Neuron (in vitro differentiated cells): ENCODE measurements around the gene NHSL2.

Experiments
- H2AFZ ChIP-seq: one replicate; pipeline ENCODE4 v1.6.1; 2013; ENCODE audit warnings: low read depth, mild to moderate bottlenecking, inconsistent platforms, low read length, moderate library complexity
- H3K27me3 ChIP-seq: one replicate; pipeline ENCODE4 v1.6.1; 2013; ENCODE audit warnings: low read length; ENCODE audit not compliant: insufficient read depth
- H3K36me3 ChIP-seq: one replicate; pipeline ENCODE4 v1.6.1; 2013; ENCODE audit warnings: low read length; ENCODE audit not compliant: insufficient read depth
- H3K4me1 ChIP-seq: one replicate; pipeline ENCODE4 v1.6.1; 2013; ENCODE audit warnings: low read length; ENCODE audit not compliant: insufficient read depth
- H3K4me3 ChIP-seq: 2 replicates; pipeline ENCODE4 v1.5.1; 2013; ENCODE audit warnings: mild to moderate bottlenecking, low read length, moderate library complexity
- H3K9me3 ChIP-seq: one replicate; pipeline ENCODE4 v1.6.1; 2013; ENCODE audit warnings: low read length

NHSL2 gene

DNA sequence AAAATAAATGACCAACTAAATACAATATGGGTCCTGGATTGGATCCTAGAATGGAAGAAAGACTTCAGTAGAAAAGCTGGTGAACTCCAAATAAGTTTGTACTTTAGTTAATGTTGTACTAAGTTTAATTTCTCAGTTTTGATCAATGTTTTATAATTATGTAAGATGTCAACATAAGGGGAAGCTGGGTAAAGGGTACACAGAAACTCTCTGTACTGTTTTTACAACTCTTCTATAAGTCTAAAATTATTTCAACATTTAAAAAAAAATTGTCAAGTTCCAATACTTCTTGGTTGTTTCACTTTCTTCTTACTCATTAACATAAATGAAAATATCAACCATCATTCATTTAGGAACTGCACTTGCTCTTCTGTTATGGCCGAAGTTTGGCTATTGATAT, 88.9 kb downstream of the NHSL2 start:
- no peak overlapping the region for H3K4me3 ChIP-seq

DNA sequence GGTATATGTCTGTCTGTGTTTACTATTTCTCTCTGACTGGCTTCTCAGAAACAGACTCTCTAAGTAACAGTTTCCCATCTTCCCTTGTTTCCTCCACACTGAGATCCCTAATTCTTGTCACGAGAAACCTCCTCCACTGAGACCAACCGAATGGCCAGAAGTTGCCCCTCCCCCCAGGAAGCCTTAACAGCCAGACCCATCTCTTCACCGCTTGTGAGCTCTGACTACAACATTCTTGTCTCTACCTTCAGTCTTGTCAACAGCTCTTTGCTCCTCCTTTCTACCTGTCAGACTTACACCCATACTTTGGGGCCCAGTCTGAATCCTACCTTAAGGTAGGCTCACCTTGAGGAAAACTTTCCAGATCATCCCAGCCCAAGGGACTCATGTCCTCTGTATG, 90.8 kb downstream of the NHSL2 start:
- Histone ChIP-seq H3K27me3 (no peaks in the 10 kb centered on the region), H3K9me3 (no peaks in the 10 kb centered on the region), H2AFZ (no peak overlapping the region)

More for the DNA sequence above, 88.9 kb downstream of the NHSL2 start:
- no peaks in the 10 kb centered on the region for H3K27me3 ChIP-seq
- H3K9me3 ChIP-seq, result no peaks in the 10 kb centered on the region
- peaks cover 8% of the 10 kb centered on the region for H3K4me1 ChIP-seq
- no peak overlapping the region for H2AFZ ChIP-seq
- H3K36me3 ChIP-seq, result no peaks in the 10 kb centered on the region

DNA sequence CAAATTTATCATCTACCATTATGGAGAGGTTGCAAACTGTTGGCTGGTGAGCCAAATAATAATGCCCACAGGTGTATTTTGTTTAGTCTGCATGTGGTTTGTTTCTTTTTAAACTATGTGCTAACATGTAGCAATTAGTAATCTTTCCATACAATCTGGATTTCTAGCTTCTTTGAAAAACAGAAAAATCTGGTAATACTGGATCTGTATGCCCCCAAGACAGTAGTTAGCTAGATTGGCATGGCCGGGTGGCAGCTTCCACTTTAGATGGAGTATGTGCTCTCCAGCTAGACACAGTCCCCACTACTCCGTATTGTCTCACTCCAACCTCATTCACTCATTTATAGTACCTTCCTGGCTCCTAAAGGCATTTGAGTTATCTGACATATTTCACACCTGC, 91.3 kb downstream of the NHSL2 start:
- no peaks in the 10 kb centered on the region for H3K36me3 ChIP-seq
- H3K9me3 ChIP-seq, result no peaks in the 10 kb centered on the region
- H2AFZ ChIP-seq, result no peak overlapping the region

More for the DNA sequence above, 90.8 kb downstream of the NHSL2 start:
- Histone ChIP-seq H3K4me1 (peaks cover 8% of the 10 kb centered on the region), H3K36me3 (no peaks in the 10 kb centered on the region), H3K4me3 (no peak overlapping the region)

DNA sequence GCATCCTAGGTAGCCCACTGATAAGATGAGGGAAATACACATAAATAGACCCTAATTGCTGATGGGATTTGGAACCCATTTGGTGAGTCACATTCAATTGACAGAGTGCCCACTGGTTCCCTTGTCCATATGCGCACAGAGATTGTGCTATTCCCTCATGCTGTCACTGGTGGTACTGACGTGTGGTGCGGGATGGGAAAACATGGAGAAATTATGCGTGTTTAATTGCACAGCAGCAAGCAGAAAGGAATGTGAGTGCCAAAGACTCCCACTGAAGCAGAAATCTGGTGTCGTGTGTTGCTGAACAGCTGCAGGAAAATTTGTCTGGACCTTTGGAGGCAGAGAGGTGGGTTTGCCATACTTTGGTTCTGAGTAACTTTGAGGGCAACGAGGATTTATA, 92.2 kb downstream of the NHSL2 start:
- Histone ChIP-seq H3K27me3 (no peaks in the 10 kb centered on the region), H3K4me3 (no peak overlapping the region), H3K36me3 (no peaks in the 10 kb centered on the region), H3K9me3 (no peaks in the 10 kb centered on the region), H3K4me1 (no peaks in the 10 kb centered on the region), H2AFZ (no peak overlapping the region)

More for the DNA sequence above, 91.3 kb downstream of the NHSL2 start:
- H3K4me3 ChIP-seq, result no peak overlapping the region
- no peaks in the 10 kb centered on the region for H3K27me3 ChIP-seq
- H3K4me1 ChIP-seq, result peaks cover 4% of the 10 kb centered on the region

DNA sequence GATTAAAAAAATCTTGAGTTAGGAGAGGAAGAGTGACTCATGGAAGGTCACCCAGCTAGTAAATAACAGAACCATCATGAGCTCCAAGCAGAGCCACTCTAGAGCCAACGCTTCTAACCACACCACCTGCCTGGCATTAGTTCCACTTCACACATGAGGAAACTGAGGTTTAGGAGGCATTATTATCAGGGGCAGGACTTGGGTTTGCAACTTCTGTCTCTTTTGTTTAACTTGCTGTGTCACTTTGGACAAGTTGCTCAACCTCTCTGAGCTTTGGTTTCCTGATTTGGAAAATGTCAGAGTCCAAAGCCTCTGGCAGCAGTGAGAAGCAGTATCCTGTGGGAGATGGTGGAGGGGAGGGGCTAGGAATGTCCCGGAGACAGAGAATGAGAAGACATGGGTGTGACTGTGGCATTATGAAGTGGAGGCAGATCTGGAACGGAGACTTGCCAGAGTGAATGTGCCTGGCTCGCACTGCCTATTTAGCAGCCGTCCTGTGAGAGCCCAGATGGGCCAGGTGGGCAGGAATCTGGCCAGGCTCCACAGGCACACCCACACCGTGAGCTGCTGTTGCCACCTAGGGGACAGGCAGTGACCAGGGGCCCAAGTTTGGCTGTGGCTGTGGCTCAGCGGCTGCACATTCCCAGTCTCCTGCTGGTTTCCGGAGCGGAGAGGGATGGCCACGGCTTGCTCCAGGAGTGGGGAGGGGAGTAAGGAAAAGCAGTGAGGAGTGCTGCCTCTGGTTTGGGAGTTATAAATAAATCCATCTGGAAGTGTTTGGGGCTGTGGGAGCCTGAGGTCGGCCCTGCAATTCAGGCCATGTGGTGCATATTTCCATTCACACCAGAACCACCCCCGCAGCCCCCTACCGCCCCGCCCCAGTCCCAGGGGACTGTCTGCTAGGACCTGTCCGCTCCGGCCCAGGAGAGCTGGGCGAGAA, 93.4 kb downstream of the NHSL2 start:
- Histone ChIP-seq H3K4me3 (no peak overlapping the region), H2AFZ (no peak overlapping the region), H3K9me3 (no peaks in the 10 kb centered on the region), H3K27me3 (no peaks in the 10 kb centered on the region), H3K4me1 (no peaks in the 10 kb centered on the region), H3K36me3 (no peaks in the 10 kb centered on the region)

DNA sequence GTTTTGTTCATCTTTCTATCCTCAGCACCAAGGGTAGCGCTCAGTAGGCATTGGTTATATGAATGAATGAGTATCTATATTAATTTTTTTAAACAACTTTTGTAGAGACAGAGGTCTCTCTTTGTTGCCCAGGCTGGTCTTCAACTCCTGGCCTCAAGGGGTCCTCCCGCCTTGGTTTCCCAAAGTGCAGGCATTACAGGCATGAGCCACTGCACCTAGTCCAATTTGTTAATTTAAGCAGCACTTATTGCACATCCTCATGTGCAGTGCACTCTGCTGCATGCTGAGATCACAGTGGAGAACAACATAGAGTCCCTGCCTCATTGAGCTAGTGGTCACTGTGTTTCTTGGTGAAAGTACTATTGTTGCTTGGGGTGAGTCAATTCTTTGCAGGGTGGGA, 94.4 kb downstream of the NHSL2 start:
- Histone ChIP-seq H3K4me1 (no peaks in the 10 kb centered on the region), H2AFZ (no peak overlapping the region), H3K36me3 (no peaks in the 10 kb centered on the region), H3K27me3 (no peaks in the 10 kb centered on the region), H3K9me3 (no peaks in the 10 kb centered on the region), H3K4me3 (no peak overlapping the region)

DNA sequence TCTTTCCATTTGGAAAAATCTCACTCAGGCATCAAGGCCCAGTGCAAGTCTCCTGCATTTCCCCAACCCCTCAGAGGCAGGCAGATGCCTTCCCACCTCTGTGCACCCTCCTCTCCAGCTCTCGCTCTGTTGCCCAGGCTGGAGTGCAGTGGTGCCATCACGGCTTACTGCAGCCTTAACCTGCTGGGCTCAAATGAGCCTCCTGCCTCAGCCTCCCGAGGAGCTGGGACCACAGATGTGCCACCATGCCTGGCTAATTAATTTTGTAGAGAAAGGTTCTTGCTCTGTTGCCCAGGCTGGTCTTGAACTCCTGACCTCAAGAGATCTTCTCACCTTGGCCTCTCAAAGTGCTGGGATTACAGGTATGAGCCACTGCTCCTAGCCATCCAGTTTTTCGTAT, 95.8 kb downstream of the NHSL2 start:
- Histone ChIP-seq H3K9me3 (no peaks in the 10 kb centered on the region), H3K27me3 (no peaks in the 10 kb centered on the region), H2AFZ (no peak overlapping the region), H3K36me3 (no peaks in the 10 kb centered on the region), H3K4me3 (no peak overlapping the region), H3K4me1 (no peaks in the 10 kb centered on the region)

DNA sequence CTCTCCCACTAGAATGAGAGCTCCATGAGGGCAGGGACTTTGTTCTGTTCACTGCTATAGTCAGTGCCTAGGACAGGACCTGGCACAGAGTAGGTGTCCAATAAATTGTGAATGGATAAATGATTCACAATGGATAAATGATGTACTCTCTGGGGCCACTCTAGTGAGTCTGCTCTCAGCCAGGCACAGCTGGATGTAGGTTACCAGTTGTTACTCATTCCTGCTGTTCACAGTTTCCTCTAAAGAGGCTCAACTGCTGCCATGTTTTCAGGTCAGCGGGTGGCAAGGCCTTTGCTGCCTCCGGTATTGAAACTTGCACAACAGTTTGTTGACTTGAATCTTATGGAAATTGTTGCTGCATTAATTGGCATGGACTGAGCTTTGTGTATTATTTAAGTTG, 99.1 kb downstream of the NHSL2 start:
- H3K4me3 ChIP-seq, result no peak overlapping the region
- no peaks in the 10 kb centered on the region for H3K36me3 ChIP-seq
- no peaks in the 10 kb centered on the region for H3K27me3 ChIP-seq
- H3K9me3 ChIP-seq, result no peaks in the 10 kb centered on the region
- no peak overlapping the region for H2AFZ ChIP-seq
- no peaks in the 10 kb centered on the region for H3K4me1 ChIP-seq

DNA sequence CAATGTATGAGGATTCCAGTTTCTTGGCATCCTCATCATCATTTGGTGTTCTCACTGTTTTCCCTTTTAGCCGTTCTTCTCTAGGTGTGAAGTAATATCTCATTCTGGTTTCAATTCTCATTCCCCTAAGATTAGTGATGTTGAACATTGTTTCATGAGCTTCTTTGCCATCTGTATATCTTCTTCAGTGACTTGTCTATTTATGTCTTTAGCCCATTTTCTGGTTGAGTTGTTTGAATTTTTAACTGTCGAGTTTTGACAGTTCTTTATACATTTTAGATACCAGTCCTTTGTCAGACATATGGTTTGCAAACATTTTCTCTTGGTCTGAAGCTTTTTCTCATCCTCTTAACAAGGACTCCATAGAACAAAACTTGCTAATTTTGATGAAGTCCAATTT, 101.1 kb downstream of the NHSL2 start:
- Histone ChIP-seq H2AFZ (no peak overlapping the region), H3K4me1 (no peaks in the 10 kb centered on the region), H3K36me3 (no peaks in the 10 kb centered on the region), H3K9me3 (no peaks in the 10 kb centered on the region), H3K4me3 (no peak overlapping the region), H3K27me3 (no peaks in the 10 kb centered on the region)

DNA sequence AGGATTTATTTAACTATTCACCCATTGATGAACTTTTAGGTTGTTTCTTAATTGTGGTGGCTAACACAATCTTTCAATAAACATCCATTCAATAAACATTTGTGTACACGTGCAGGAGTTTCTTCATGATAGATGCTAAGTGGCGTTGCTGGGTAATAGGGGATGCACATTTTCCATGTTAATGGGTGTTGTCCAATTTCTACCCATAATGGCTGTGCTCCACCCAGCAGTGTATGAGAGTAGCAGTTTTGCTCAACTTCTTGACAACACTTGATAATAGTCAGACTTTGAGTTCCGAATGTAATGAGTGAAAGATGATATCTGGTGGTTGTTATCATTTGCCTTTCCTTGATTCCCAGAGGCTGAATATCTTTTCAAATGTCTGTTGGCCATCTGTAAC, 104.7 kb downstream of the NHSL2 start:
- H3K4me3 ChIP-seq, result no peak overlapping the region
- no peak overlapping the region for H2AFZ ChIP-seq
- no peaks in the 10 kb centered on the region for H3K27me3 ChIP-seq
- H3K4me1 ChIP-seq, result no peaks in the 10 kb centered on the region
- H3K36me3 ChIP-seq, result no peaks in the 10 kb centered on the region
- H3K9me3 ChIP-seq, result no peaks in the 10 kb centered on the region

DNA sequence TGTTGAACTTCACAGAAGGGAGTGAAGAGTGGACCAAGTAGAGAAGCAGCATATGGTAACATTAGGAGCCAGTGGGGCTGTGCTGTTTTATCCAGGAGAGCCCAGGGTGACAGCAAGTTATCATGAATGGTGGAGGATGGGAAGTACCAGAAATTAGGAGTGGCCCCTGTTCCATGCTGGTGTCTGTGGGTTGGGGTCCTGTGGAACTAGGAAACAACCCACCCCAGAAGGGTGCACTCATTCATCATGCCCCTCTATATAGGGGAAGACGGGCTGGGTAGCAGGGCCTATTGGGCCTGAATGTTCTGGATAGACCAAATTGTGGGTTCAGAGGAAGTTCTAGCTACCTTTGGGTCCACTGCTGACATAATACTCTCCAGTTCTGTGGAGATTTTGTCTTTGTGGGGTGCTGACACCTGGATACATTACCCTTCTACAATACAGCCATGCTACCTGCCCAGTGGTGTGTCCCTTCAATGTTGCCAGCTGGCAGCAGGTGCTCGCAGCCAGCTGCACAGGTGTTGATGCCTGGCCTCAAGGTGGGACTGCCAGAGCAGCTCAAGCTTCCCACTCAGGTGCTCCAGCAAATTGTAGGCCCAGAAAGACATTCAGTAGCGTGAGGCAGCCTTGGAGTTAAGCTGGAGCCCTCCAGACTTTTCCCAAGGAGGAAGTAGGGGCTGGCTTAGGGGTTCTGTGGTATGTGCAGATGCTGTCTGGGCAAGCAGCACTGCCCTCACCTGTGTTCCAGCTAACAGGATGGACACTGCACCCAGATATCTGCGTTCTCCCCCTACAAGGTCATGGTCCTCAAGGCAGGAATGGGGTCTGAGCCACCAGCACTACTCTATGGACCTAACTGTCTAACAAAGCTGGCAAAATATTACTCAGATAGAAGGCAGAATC, 106.5 kb downstream of the NHSL2 start:
- Histone ChIP-seq H3K9me3 (no peaks in the 10 kb centered on the region), H3K4me1 (no peaks in the 10 kb centered on the region), H3K27me3 (no peaks in the 10 kb centered on the region), H2AFZ (no peak overlapping the region), H3K4me3 (no peak overlapping the region), H3K36me3 (no peaks in the 10 kb centered on the region)

DNA sequence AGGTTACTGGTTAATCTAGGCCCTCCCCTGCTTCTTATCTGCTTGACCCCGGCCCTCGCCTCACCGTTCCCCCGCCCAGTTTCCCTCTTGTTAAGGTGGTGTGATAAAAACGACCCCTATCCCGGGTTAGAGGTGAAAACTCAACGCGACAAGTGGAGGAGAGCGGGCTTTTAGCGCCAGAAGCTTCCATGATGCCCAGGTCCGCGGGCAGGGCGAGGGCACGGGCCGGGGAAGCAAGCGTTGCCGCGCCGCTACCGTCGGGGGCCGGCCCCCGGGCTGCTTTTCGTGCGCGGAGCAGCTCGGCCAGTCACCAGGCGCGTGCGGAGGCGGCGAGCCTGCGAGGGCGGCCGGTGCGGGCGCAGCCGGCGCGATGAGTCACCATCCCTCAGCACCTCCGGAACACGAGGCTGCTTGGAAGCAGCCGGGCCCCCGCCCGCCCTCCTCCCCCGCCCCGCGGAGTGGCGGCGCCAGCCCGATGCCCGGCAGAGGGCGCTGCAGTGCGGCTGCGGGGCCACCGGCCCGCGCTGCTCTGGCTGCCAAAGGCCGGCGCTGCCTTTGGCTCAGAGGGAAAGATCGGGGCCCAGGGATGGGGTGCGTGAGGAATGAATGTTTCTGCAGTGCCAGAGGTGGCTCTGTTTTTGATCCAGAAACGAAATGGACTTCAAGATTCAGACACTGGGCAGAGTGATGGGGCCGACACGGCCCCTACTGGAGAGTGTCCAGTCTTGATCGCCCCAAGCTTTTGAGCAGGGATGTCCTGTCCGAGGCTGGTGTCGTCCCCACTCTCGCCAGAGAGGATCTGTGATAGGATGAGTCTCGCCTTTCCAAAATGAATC, 107.8 kb downstream of the NHSL2 start:
- no peaks in the 10 kb centered on the region for H3K4me1 ChIP-seq
- H3K4me3 ChIP-seq, result no peak overlapping the region
- H3K36me3 ChIP-seq, result no peaks in the 10 kb centered on the region
- no peaks in the 10 kb centered on the region for H3K9me3 ChIP-seq
- H2AFZ ChIP-seq, result no peak overlapping the region
- H3K27me3 ChIP-seq, result no peaks in the 10 kb centered on the region
